Stomach (tissue), 9 donors: ENCODE measurements around the gene TAF1B. TPM values are rescaled to one million over a fixed set of nuclear protein-coding genes. Genes with fewer than 3 reads are reported as not detected.
"Not testable (repeated sequence)": the region's sequence is repeated elsewhere in the genome, so short reads cannot be mapped to it uniquely, and the experiment has no call there.

Experiments used
- DNase-seq, 2 donors: peaks; one replicate each; pipeline versions ENCODE4 v3.0.0 to v3.0.0-alpha.2; 2013 to 2019
- H3K27ac ChIP-seq, 5 donors: fragments of 200-600 bp in 4 of 5; sonication (generic) in 4 of 5; one replicate each; pipeline ENCODE4 v1.5.1; 2013 to 2019; ENCODE audit warnings: mild to moderate bottlenecking in 1 of 5, moderate library complexity in 1 of 5
- H3K27me3 ChIP-seq, 3 donors: fragments of 200-600 bp; sonication (generic); one replicate each; pipeline ENCODE4 v1.5.1; 2017 to 2019; ENCODE audit warnings: mixed run types in 1 of 3
- H3K36me3 ChIP-seq, 4 donors: fragments of 200-600 bp; sonication (generic); 1 replicate in 3 of 4; 2 replicates in 1 of 4; pipeline ENCODE4 v1.5.1; 2016 to 2019
- H3K4me1 ChIP-seq, 4 donors: fragments of 200-600 bp; sonication (generic); one replicate each; pipeline ENCODE4 v1.5.1; 2016 to 2019
- H3K4me3 ChIP-seq, 4 donors: fragments of 200-600 bp; sonication (generic) in 3 of 4; one replicate each; pipeline ENCODE4 v1.5.1; 2016 to 2019; ENCODE audit warnings: mild to moderate bottlenecking in 1 of 4
- H3K9me3 ChIP-seq, 4 donors: fragments of 200-600 bp; sonication (generic); one replicate each; pipeline ENCODE4 v1.5.1; 2016 to 2019
- CTCF ChIP-seq, 7 experiments: fragments of 450-650 bp in 4 of 7; fragments of 200-600 bp in 3 of 7; sonication (generic) in 3 of 7; IDR thresholded peaks; one replicate each; pipeline ENCODE4 v1.5.1; 2016 to 2019; ENCODE audit warnings: antibody characterized with exemption in 7 of 7, control low read depth in 2 of 7, mild to moderate bottlenecking in 1 of 7
- EP300 ChIP-seq: sonication (generic); formaldehyde crosslinking; IDR thresholded peaks from one replicate; pipeline ENCODE4 v1.6.1; 2017; ENCODE audit warnings: antibody characterized with exemption
- POLR2A ChIP-seq, 4 donors: fragments of 450-650 bp; IDR thresholded peaks; one replicate each; pipeline ENCODE4 v1.6.1; 2016; ENCODE audit warnings: antibody characterized with exemption in 4 of 4, control low read depth in 2 of 4, mild to moderate bottlenecking in 1 of 4, moderate library complexity in 1 of 4
- POLR2AphosphoS5 ChIP-seq, 3 donors: sonication (generic); formaldehyde crosslinking; IDR thresholded peaks; one replicate each; pipeline ENCODE4 v1.6.1; 2016; ENCODE audit warnings: antibody characterized with exemption in 3 of 3
- WGBS, 5 donors: extraction: QIAGEN DNeasy Blood & Tissue Kit in 3 of 5; methylation state at CpG; one replicate each; pipeline versions ENCODE4 v1.1.5 to v1.1.7; 2013 to 2018; 5-methylcytosine and 5-hydroxymethylcytosine counted together
- intact Hi-C: fragments of 100-400 bp; cut with DNase I; formaldehyde crosslinking; loops from one replicate; pipeline ENCODE4 v1.15.1; 2023; ENCODE audit warnings: low total_unique reads
- polyA plus RNA-seq, 3 donors: library from polyadenylated mRNA; stranded (reverse); fragments of 200-250 nt; gene quantifications; one replicate each; pipeline ENCODE4 v1.2.3, GENCODE V29; 2013
- total RNA-seq, 5 donors: library from RNA; depleted of rRNA; stranded (reverse); fragments of >200 nt; gene quantifications; one replicate each; pipeline versions ENCODE4 v1.1.0 to v1.2.3, GENCODE V29; 2014 to 2016
- donor health status: healthy with polysubstance abuse.
- donor health status: Bipolar disorder and iron deficiency.
- donor health status: healthy.

TAF1B gene
- total and polyA plus RNA-seq, 8 donors: 3.8 to 34.6 (median 6.4) TPM

GRCh38 chr2:9919512-9919911, 76.2 kb downstream of the TAF1B start:
- H3K4me3 ChIP-seq: no peak overlapping the region
- no peaks in the 10 kb centered on the region for H3K4me1 ChIP-seq
- H3K27ac ChIP-seq: no peak overlapping the region
- H3K9me3 ChIP-seq: no peaks in the 10 kb centered on the region
- no peaks in the 10 kb centered on the region for H3K27me3 ChIP-seq
- TF ChIP-seq EP300 (no peak), POLR2AphosphoS5 (IDR thresholded peaks at IDR 0.05) (no peak), POLR2A (IDR thresholded peaks at IDR 0.05) (no peak), CTCF (IDR thresholded peaks at IDR 0.05) (no peak)
- 60 to 95% (median 93%) methylated on average over 3 of the region's 3 CpGs for WGBS, 5 donors
- no peak for DNase-seq
- intact Hi-C loops: no loop called here
- H3K36me3 ChIP-seq: peaks cover 0 to 62% (median 58%) of the 10 kb centered on the region in 4 donors

- H3K4me3 ChIP-seq, H3K9me3 ChIP-seq, DNase-seq, intact Hi-C loops, H3K27me3 ChIP-seq, H3K4me1 ChIP-seq, H3K27ac ChIP-seq: not testable (repeated sequence)
- 75 to 100% (median 93%) methylated on average over 2 of the region's 2 CpGs for whole genome bisulfite sequencing, 5 donors
- H3K36me3 ChIP-seq: peaks cover 4 to 47% (median 38%) of the 10 kb centered on the region in 4 donors
These were observed 83.7 kb downstream of the TAF1B start for GRCh38 chr2:9927020-9927419.

- no peak overlapping the region for H3K4me3 ChIP-seq
- no peaks in the 10 kb centered on the region for H3K9me3 ChIP-seq
- intact Hi-C loops: no loop called here
- TF ChIP-seq EP300: no peak
- no peak for TF ChIP-seq CTCF (IDR thresholded peaks at IDR 0.05)
- no peak for TF ChIP-seq POLR2A (IDR thresholded peaks at IDR 0.05)
- TF ChIP-seq POLR2AphosphoS5 (IDR thresholded peaks at IDR 0.05): no peak
- 88 to 93% (median 90%) methylated on average over 4 of the region's 4 CpGs for WGBS, 5 donors
- H3K27me3 ChIP-seq: no peaks in the 10 kb centered on the region
- DNase-seq: no peak
- peaks cover 0 to 22% (median 8%) of the 10 kb centered on the region in 4 donors for H3K4me1 ChIP-seq
- no peak overlapping the region for H3K27ac ChIP-seq
- H3K36me3 ChIP-seq: peaks cover 4 to 33% (median 30%) of the 10 kb centered on the region in 4 donors
These were observed 94.0 kb downstream of the TAF1B start for GRCh38 chr2:9937258-9937657.

GRCh38 chr2:9937968-9938367, 94.7 kb downstream of the TAF1B start:
- 72 to 87% (median 84%) methylated on average over 9 of the region's 9 CpGs for WGBS, 5 donors
- no peak for TF ChIP-seq POLR2AphosphoS5 (IDR thresholded peaks at IDR 0.05)
- TF ChIP-seq CTCF (IDR thresholded peaks at IDR 0.05): no peak
- no peak for TF ChIP-seq POLR2A (IDR thresholded peaks at IDR 0.05)
- no peak for TF ChIP-seq EP300
- H3K36me3 ChIP-seq: peaks cover 3 to 26% (median 23%) of the 10 kb centered on the region in 4 donors
- H3K27me3 ChIP-seq: no peaks in the 10 kb centered on the region
- H3K4me1 ChIP-seq: peaks cover 0 to 22% (median 8%) of the 10 kb centered on the region in 4 donors
- H3K9me3 ChIP-seq: no peaks in the 10 kb centered on the region
- H3K27ac ChIP-seq: no peak overlapping the region
- intact Hi-C loops: no loop called here
- DNase-seq: no peak
- no peak overlapping the region for H3K4me3 ChIP-seq

- peak in 1 of 2 donors; percentile 45 for DNase-seq
- peak overlapping the region in 1 of 5 donors; percentile 21 for H3K27ac ChIP-seq
- TF ChIP-seq POLR2A (IDR thresholded peaks at IDR 0.05) (no peak), CTCF (IDR thresholded peaks at IDR 0.05) (no peak), POLR2AphosphoS5 (IDR thresholded peaks at IDR 0.05) (no peak), EP300 (no peak)
These were observed 96.6 kb downstream of the TAF1B start for GRCh38 chr2:9939587-9940485.

More at GRCh38 chr2:9939587-9940485, 96.6 kb downstream of the TAF1B start:
- Histone ChIP-seq H3K4me3 (no peak overlapping the region), H3K4me1 (peaks cover 0 to 22% (median 8%) of the 10 kb centered on the region in 4 donors), H3K9me3 (no peaks in the 10 kb centered on the region), H3K27me3 (peaks cover 0 to 8% (median 0%) of the 10 kb centered on the region in 3 donors), H3K36me3 (peaks cover 0 to 7% (median 6%) of the 10 kb centered on the region in 4 donors)
- 27 to 55% (median 36%) methylated on average over 9 of the region's 9 CpGs for WGBS, 5 donors
- intact Hi-C loops: no loop called here
